ENCODE results near the gene ADAP1. TPM values are rescaled to one million over a fixed set of nuclear protein-coding genes. Genes with fewer than 3 reads are reported as not detected.

Gene ADAP1
- total and polyA plus RNA-seq, 2 of the 13 experiments (the other 11 are each of a cell fraction or from before 2014, with no cell fraction given): 10.5 to 24.6 TPM

GRCh38 chr7:960269-960871 is 5.9 kb upstream of the ADAP1 start (continued):
- peak; percentile 53; the same call in 1 of the 2 replicates for TF ChIP-seq REPIN1 (CRISPR knock-in tag; IDR thresholded peaks at IDR 0.05; ENCODE audit: borderline replicate concordance, low read depth)
- no peak for TF ChIP-seq ZFP90 (CRISPR knock-in tag; IDR thresholded peaks at IDR 0.05; ENCODE audit: borderline replicate concordance)
- no peak for TF ChIP-seq ZMAT5 (CRISPR knock-in tag; IDR thresholded peaks at IDR 0.05; ENCODE audit: borderline replicate concordance, low read depth)
- TF ChIP-seq SETDB1 (CRISPR knock-in tag; IDR thresholded peaks at IDR 0.05; ENCODE audit: borderline replicate concordance): no peak
- no peak for TF ChIP-seq ZC3H13 (CRISPR knock-in tag; IDR thresholded peaks at IDR 0.05)
- TF ChIP-seq ZNF121 (CRISPR knock-in tag; IDR thresholded peaks at IDR 0.05): 0 out of 2 replicates have a peak, but pooled peaks have one; percentile 18
- TF ChIP-seq NFE2 (CRISPR knock-in tag; IDR thresholded peaks at IDR 0.05): no peak
- TF ChIP-seq ZBTB10 (CRISPR knock-in tag; IDR thresholded peaks at IDR 0.05; ENCODE audit: borderline replicate concordance): no peak
- TF ChIP-seq ZNF136 (CRISPR knock-in tag; IDR thresholded peaks at IDR 0.05; ENCODE audit: low read depth): no peak
- no peak for TF ChIP-seq PHB2 (IDR thresholded peaks at IDR 0.05; ENCODE audit: partially characterized antibody)
- TF ChIP-seq ZNF260 (CRISPR knock-in tag; IDR thresholded peaks at IDR 0.05; ENCODE audit: borderline replicate concordance, low read depth): no peak
- TF ChIP-seq ZNF382 (CRISPR knock-in tag; IDR thresholded peaks at IDR 0.05; ENCODE audit: borderline replicate concordance): no peak
- no peak for TF ChIP-seq ZNF569 (CRISPR knock-in tag; IDR thresholded peaks at IDR 0.05; ENCODE audit: borderline replicate concordance)
- TF ChIP-seq GTF2F1 (IDR thresholded peaks at IDR 0.05; ENCODE audit: low read length): no peak
- no peak for TF ChIP-seq SSRP1 (CRISPR knock-in tag; IDR thresholded peaks at IDR 0.05)
- no peak for TF ChIP-seq MAFK (conservative IDR thresholded peaks at IDR 0.05 in 1 of 2, IDR thresholded peaks at IDR 0.05 in 1 of 2; ENCODE audit: low read length in 2 of 2)
- TF ChIP-seq SMC3 (IDR thresholded peaks at IDR 0.05; ENCODE audit: low read length): no peak
- TF ChIP-seq ZNF777 (CRISPR knock-in tag; IDR thresholded peaks at IDR 0.05): no peak
- no peak for TF ChIP-seq RFXAP (CRISPR knock-in tag; IDR thresholded peaks at IDR 0.05; ENCODE audit: borderline replicate concordance)
- no peak for TF ChIP-seq ZNF746 (CRISPR knock-in tag; IDR thresholded peaks at IDR 0.05)
- TF ChIP-seq SNAI1 (CRISPR knock-in tag; IDR thresholded peaks at IDR 0.05; ENCODE audit: borderline replicate concordance): no peak
- TF ChIP-seq ZFYVE20 (CRISPR knock-in tag; IDR thresholded peaks at IDR 0.05; ENCODE audit: borderline replicate concordance, low read depth): no peak
- TF ChIP-seq NFATC3 (CRISPR knock-in tag; IDR thresholded peaks at IDR 0.05): no peak
- peak; percentile 78 for TF ChIP-seq ZMYM3 (CRISPR knock-in tag; IDR thresholded peaks at IDR 0.05)
- no peak for TF ChIP-seq ZNF740 (CRISPR knock-in tag; IDR thresholded peaks at IDR 0.05)
- no peak; the same call in none of the 2 replicates for TF ChIP-seq ZBTB33 (CRISPR knock-in tag; IDR thresholded peaks at IDR 0.05)
- TF ChIP-seq RBAK (CRISPR knock-in tag; IDR thresholded peaks at IDR 0.05): no peak
